NCI-H82 treated with DMSO at 0.1 percent for 48 hours (cell line): ENCODE results near the gene EMC6.

Experiments
- DNase-seq: peaks from one replicate; lab custom pipeline; 2025; ENCODE audit not compliant: unreplicated experiment; lab: John Stamatoyannopoulos, UW

EMC6 gene

GRCh38 chr17:3668279-3669084 is at the start of gene EMC6, which contains the start of gene TAX1BP3:
Gene EMC6 (plus strand): TSS chr17:3668812. CDS start chr17:3669147, 335 bp downstream.
Gene TAX1BP3 (minus strand): TSS chr17:3668578. CDS start chr17:3668526, 52 bp downstream.
- peak; percentile 97 for DNase-seq

- no peak for DNase-seq
Measured at GRCh38 chr17:3621146-3621720, 47.4 kb upstream of the EMC6 start.

GRCh38 chr17:3622977-3623594 is 45.5 kb upstream of the EMC6 start:
- DNase-seq = no peak

GRCh38 chr17:3626831-3627768 is 41.5 kb upstream of the EMC6 start:
- no peak for DNase-seq

GRCh38 chr17:3627769-3628167 is 40.8 kb upstream of the EMC6 start:
- no peak for DNase-seq

GRCh38 chr17:3630781-3631180 is 37.8 kb upstream of the EMC6 start:
- DNase-seq = no peak

- DNase-seq = no peak
Measured at GRCh38 chr17:3632287-3632686, 36.3 kb upstream of the EMC6 start.

- peak; percentile 11 for DNase-seq
Measured at GRCh38 chr17:3635474-3636153, 33.0 kb upstream of the EMC6 start.

GRCh38 chr17:3636154-3636907 is 32.3 kb upstream of the EMC6 start, which contains the start of the genes CTNS and SHPK:
Gene CTNS (plus strand): TSS chr17:3636760. CDS start chr17:3640207, 3,447 bp downstream.
Gene SHPK (minus strand): TSS chr17:3636250. CDS start chr17:3636219, 31 bp downstream.
- peak; percentile 95 for DNase-seq

- DNase-seq = no peak
Measured at GRCh38 chr17:3636908-3637373, 31.7 kb upstream of the EMC6 start.

- DNase-seq = no peak
Measured at GRCh38 chr17:3639981-3640596, 28.5 kb upstream of the EMC6 start.

- no peak for DNase-seq
Measured at GRCh38 chr17:3641014-3641413, 27.6 kb upstream of the EMC6 start.

GRCh38 chr17:3641717-3642486 is 26.7 kb upstream of the EMC6 start:
- no peak for DNase-seq

- no peak for DNase-seq
Measured at GRCh38 chr17:3643889-3644349, 24.7 kb upstream of the EMC6 start.

- DNase-seq = no peak
Measured at GRCh38 chr17:3645310-3645709, 23.3 kb upstream of the EMC6 start.

GRCh38 chr17:3647251-3647650 is 21.4 kb upstream of the EMC6 start:
- no peak for DNase-seq

GRCh38 chr17:3647769-3648555 is 20.6 kb upstream of the EMC6 start:
- DNase-seq = no peak
